Upper lobe of left lung (tissue), 6 donors: ENCODE results near the gene DKK3. TPM values are rescaled to one million over a fixed set of nuclear protein-coding genes. Genes with fewer than 3 reads are reported as not detected.

Experiments used
- ATAC-seq, 2 donors: fragments of 200-7000 bp; cut with Tn5 transposase; one replicate each; pipeline ENCODE4 v1.9.1; 2022; ENCODE audit warnings: mild to moderate bottlenecking in 2 of 2, moderate library complexity in 2 of 2; ENCODE audit not compliant: low FRiP score in 2 of 2
- DNase-seq, 2 donors: peaks; one replicate each; pipeline ENCODE4 v3.0.0-alpha.2; 2019 to 2020
- H3K27ac ChIP-seq, 4 donors: fragments of 200-600 bp; sonication (generic); one replicate each; pipeline ENCODE4 v1.5.1; 2016 to 2019
- H3K27me3 ChIP-seq, 4 donors: fragments of 200-600 bp; sonication (generic); one replicate each; pipeline ENCODE4 v1.5.1; 2017 to 2019
- H3K36me3 ChIP-seq, 4 donors: fragments of 200-600 bp; sonication (generic); one replicate each; pipeline ENCODE4 v1.5.1; 2016 to 2019
- H3K4me1 ChIP-seq, 4 donors: fragments of 200-600 bp; sonication (generic); one replicate each; pipeline ENCODE4 v1.5.1; 2018 to 2019
- H3K4me3 ChIP-seq, 4 donors: fragments of 200-600 bp; sonication (generic); one replicate each; pipeline ENCODE4 v1.5.1; 2017 to 2019; ENCODE audit warnings: mild to moderate bottlenecking in 2 of 4, moderate library complexity in 1 of 4
- H3K9me3 ChIP-seq, 4 donors: fragments of 200-600 bp; sonication (generic); one replicate each; pipeline ENCODE4 v1.5.1; 2018 to 2019
- EP300 ChIP-seq, 4 donors: sonication (generic); formaldehyde crosslinking; IDR thresholded peaks; one replicate each; pipeline ENCODE4 v1.5.1; 2017; ENCODE audit warnings: antibody characterized with exemption in 4 of 4, control low read depth in 2 of 4
- POLR2A ChIP-seq, 4 donors: fragments of 450-650 bp; IDR thresholded peaks; one replicate each; pipeline ENCODE4 v1.5.1; 2016 to 2017; ENCODE audit warnings: antibody characterized with exemption in 4 of 4, mild to moderate bottlenecking in 2 of 4
- POLR2AphosphoS5 ChIP-seq, 2 donors: sonication (generic); formaldehyde crosslinking; IDR thresholded peaks; one replicate each; pipeline ENCODE4 v1.5.1; 2017; ENCODE audit warnings: antibody characterized with exemption in 2 of 2
- WGBS, 2 donors: methylation state at CpG; one replicate each; pipeline ENCODE4 v1.1.5; 2017 to 2018; 5-methylcytosine and 5-hydroxymethylcytosine counted together
- total RNA-seq, 6 donors: library from RNA; depleted of rRNA in 4 of 6; stranded (reverse); fragments of >200 nt in 4 of 6; gene quantifications; one replicate each; pipeline versions ENCODE4 v1.1.0 to v1.2.1, GENCODE V29; 2016 to 2021
- TF ChIP-seq, protein P1 (sequence below), 6 experiments: fragments of 450-650 bp in 4 of 6; fragments of 200-600 bp in 2 of 6; sonication (generic) in 2 of 6; IDR thresholded peaks; one replicate each; pipeline ENCODE4 v1.5.1; 2016 to 2019; ENCODE audit warnings: antibody characterized with exemption in 6 of 6
- donor health status: DM: no; HTN: no; CAD: no; lungs with moderate emphysema.
- donor health status: DM: no; HTN: yes; CAD: no; lungs with severe emphysema.

DKK3 gene
- total RNA-seq, 6 donors from 2014 or later: 50.3 to 162 (median 137) TPM

DNA sequence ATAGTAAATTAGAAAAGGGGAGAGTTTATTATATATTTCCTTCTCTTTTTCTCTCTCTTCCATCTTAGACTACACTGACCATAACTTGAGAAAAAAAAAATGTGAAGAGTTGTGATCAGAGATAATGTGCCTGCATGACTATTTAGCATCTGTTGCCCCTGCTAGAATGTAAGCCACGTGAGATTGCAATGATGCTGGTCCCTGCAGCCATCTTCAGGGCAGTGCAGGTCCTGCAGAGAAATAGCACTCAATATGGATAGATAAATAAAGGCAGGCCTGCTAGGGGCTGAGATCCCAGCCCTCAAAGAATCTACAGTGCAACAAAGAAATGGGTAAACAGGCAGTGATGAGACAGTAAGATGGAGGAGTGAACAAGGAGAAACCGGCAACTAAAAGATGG, 7.8 kb upstream of the DKK3 start:
- no peak for DNase-seq
- no peak overlapping the region for H3K4me3 ChIP-seq
- no peak for ATAC-seq
- no peaks in the 10 kb centered on the region for H3K9me3 ChIP-seq
- H3K4me1 ChIP-seq: peaks cover 0 to 5% (median 0%) of the 10 kb centered on the region in 4 donors
- 76 to 83% methylated on average over 2 of the region's 2 CpGs for WGBS, 2 donors
- H3K36me3 ChIP-seq: no peaks in the 10 kb centered on the region
- H3K27me3 ChIP-seq: no peaks in the 10 kb centered on the region
- TF ChIP-seq EP300 (IDR thresholded peaks at IDR 0.05) (no peak), POLR2A (IDR thresholded peaks at IDR 0.05) (no peak), POLR2AphosphoS5 (IDR thresholded peaks at IDR 0.05) (no peak)
- TF ChIP-seq, protein P1, sequence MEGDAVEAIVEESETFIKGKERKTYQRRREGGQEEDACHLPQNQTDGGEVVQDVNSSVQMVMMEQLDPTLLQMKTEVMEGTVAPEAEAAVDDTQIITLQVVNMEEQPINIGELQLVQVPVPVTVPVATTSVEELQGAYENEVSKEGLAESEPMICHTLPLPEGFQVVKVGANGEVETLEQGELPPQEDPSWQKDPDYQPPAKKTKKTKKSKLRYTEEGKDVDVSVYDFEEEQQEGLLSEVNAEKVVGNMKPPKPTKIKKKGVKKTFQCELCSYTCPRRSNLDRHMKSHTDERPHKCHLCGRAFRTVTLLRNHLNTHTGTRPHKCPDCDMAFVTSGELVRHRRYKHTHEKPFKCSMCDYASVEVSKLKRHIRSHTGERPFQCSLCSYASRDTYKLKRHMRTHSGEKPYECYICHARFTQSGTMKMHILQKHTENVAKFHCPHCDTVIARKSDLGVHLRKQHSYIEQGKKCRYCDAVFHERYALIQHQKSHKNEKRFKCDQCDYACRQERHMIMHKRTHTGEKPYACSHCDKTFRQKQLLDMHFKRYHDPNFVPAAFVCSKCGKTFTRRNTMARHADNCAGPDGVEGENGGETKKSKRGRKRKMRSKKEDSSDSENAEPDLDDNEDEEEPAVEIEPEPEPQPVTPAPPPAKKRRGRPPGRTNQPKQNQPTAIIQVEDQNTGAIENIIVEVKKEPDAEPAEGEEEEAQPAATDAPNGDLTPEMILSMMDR (IDR thresholded peaks at IDR 0.05): no peak
- H3K27ac ChIP-seq: no peak overlapping the region

DNA sequence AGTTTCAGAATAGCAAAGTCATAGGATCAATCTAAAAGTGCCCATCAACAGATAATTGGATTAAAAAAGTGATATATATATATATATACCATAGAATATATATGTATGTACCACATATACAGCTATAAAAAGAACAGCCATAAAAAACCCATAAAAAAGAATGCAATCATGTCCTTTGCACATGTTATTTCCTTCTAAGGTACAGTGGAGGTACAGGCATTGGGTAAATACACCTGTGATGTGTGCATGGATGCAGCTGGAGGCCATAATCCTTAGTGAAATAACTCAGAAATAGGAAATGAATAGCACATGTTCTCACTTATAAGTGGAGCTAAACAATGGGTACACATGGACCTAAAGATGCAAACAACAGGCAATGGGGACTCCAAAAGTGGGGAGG, 7.1 kb upstream of the DKK3 start:
- Histone ChIP-seq H3K27ac (no peak overlapping the region), H3K27me3 (no peaks in the 10 kb centered on the region), H3K4me1 (peaks cover 0 to 5% (median 0%) of the 10 kb centered on the region in 4 donors), H3K36me3 (no peaks in the 10 kb centered on the region), H3K4me3 (no peak overlapping the region), H3K9me3 (no peaks in the 10 kb centered on the region)
- DNase-seq (no peak), ATAC-seq (no peak)
- TF ChIP-seq POLR2AphosphoS5 (IDR thresholded peaks at IDR 0.05): no peak

DNA sequence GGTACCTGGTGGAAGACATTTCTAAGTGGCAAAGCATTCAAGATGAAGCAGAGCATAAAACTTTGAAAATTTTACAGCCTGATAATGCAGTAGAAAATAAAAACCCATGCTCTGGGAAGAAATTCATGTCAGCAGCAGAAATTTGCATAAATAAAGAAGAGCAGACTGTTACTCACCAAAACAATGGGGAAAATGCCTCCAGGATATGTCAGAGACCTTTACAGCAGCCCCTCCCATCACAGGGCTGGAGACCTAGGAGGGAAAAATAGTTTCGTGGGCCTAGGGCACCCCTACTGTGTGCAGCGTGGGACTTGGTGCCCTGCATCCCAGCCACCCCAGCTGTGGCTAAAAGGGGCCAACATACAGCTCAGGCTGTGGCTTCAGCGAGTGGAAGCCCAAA, 5.4 kb upstream of the DKK3 start:
- H3K4me3 ChIP-seq: no peak overlapping the region
- TF ChIP-seq POLR2A (IDR thresholded peaks at IDR 0.05) (no peak), POLR2AphosphoS5 (IDR thresholded peaks at IDR 0.05) (no peak), EP300 (IDR thresholded peaks at IDR 0.05) (no peak)
- TF ChIP-seq, protein P1 (IDR thresholded peaks at IDR 0.05): no peak
- no peak for DNase-seq
- no peaks in the 10 kb centered on the region for H3K9me3 ChIP-seq
- WGBS, 2 donors: 73 to 78% methylated on average over 3 of the region's 3 CpGs
- no peak overlapping the region for H3K27ac ChIP-seq
- H3K36me3 ChIP-seq: no peaks in the 10 kb centered on the region
- peaks cover 2 to 11% (median 3%) of the 10 kb centered on the region in 4 donors for H3K4me1 ChIP-seq
- no peak for ATAC-seq
- H3K27me3 ChIP-seq: peaks cover 0 to 11% (median 6%) of the 10 kb centered on the region in 4 donors

DNA sequence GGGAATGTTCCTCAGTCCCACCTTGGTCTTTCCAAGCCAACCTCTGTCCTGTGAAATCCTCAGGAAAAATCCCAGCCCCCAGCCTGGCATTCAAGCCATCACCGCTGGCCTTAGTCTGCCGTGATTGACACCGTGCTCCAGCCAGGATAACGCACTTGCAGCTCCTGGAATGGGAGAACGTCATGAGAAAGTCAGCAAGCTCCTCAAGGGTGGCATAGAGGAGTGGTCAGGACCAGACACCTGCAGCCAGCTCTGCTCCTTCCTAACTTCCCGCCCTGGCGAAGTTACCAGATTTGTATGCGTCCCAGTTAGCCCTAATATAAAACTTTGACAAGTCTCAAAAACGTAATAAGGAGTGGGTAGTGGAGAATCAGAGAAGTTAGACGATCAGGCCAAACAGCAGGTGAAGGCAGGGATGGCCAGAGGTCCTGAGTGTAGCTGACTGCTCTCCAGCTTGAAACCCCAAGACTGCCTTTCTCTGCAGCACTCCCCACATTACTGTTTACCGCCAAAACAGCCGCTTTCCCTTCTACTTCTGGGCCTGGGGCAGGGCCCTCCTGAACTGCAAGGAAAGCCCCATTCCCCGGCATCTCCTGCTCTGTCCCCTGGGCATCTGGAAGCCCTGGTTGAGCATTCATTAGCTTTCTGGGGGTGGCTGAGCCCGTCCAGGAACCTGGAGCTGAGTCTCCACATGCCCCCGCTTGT, 1.3 kb upstream of the DKK3 start:
- DNase-seq (no peak), ATAC-seq (no peak)
- WGBS, 2 donors: 64 to 81% methylated on average over 11 to 15 of the region's 15 CpGs
- peaks cover 9 to 22% (median 17%) of the 10 kb centered on the region in 4 donors for H3K4me1 ChIP-seq
- H3K9me3 ChIP-seq: no peaks in the 10 kb centered on the region
- no peaks in the 10 kb centered on the region for H3K36me3 ChIP-seq
- no peak overlapping the region for H3K27ac ChIP-seq
- H3K27me3 ChIP-seq: peaks cover 0 to 25% (median 13%) of the 10 kb centered on the region in 4 donors
- TF ChIP-seq, protein P1 (IDR thresholded peaks at IDR 0.05): no peak
- TF ChIP-seq POLR2AphosphoS5 (IDR thresholded peaks at IDR 0.05) (no peak), EP300 (IDR thresholded peaks at IDR 0.05) (no peak), POLR2A (IDR thresholded peaks at IDR 0.05) (no peak)
- H3K4me3 ChIP-seq: peak overlapping the region in 3 of 4 donors; percentile 52 to 59 (median 55)

DNA sequence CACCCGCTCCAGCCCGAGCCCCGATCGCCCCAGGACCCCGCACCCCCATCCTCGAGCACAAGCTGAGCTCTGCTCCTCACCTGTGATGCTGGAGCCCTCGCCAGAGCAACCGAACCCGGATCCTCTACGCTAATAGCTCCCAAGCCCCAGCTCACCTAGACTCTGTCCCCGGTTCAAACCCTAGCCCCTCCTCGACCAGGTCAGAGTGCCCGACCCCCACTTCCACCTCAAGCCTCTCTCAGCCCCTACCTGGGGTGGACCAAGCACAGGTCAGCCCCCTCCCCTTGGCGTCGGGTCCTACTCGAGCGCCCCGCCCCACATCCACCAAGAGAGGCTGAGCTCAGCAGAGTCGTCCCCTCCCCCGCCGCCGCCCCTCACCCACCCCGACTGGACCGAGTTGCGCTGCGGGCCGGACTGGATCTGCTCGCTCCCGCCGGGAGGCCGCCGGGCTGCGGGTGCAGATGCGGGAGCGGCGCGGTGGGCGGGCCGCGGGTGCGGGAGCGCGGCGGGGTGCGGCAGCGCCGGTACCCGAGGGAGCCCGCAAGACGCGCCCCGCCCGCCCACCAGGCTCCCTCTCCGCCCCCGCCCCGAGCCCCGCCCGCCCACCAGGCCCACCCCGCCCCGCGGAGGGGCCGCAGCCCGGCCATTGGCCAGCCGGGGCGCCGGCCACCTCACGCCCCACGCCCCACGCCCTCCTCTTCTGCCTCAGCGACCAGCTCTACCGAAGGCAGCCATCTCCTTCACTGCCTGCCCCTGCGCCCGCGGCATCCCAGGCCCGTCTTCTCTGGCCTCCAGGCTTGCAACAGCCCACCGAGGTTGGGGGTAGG, 577 bp upstream of the DKK3 start:
- whole genome bisulfite sequencing, 2 donors: 0 to 5% methylated on average over 8 to 39 of the region's 76 CpGs
- Histone ChIP-seq H3K4me3 (peak overlapping the region; percentile 52 to 59 (median 54)), H3K27me3 (peaks cover 0 to 25% (median 13%) of the 10 kb centered on the region in 4 donors), H3K27ac (peak overlapping the region; percentile 65 to 86 (median 80)), H3K9me3 (no peaks in the 10 kb centered on the region), H3K4me1 (peaks cover 9 to 22% (median 17%) of the 10 kb centered on the region in 4 donors), H3K36me3 (no peaks in the 10 kb centered on the region)
- DNase-seq (peak; percentile 35 to 88), ATAC-seq (peak; percentile 61 to 83)
- TF ChIP-seq EP300 (IDR thresholded peaks at IDR 0.05) (no peak), POLR2AphosphoS5 (IDR thresholded peaks at IDR 0.05) (no peak), POLR2A (IDR thresholded peaks at IDR 0.05) (no peak)
- TF ChIP-seq, protein P1 (IDR thresholded peaks at IDR 0.05): no peak
